PFSK-1 (cell line): ENCODE measurements around the gene ANXA2.

Experiments
- FOXP2 ChIP-seq: optimal IDR thresholded peaks from 2 replicates; pipeline ENCODE3; 2011; ENCODE audit warnings: borderline replicate concordance, control low read depth, inconsistent platforms; ENCODE audit not compliant: insufficient read depth; ENCODE audit errors: extremely low read length, extremely low read depth
- POLR2AphosphoS5 ChIP-seq: IDR thresholded peaks from 2 replicates; pipeline ENCODE4 v1.6.1; 2012; ENCODE audit warnings: low read depth, mild to moderate bottlenecking, control low read depth, low read length, moderate library complexity
- SIN3A ChIP-seq: IDR thresholded peaks from 2 replicates; pipeline ENCODE4 v1.6.1; 2012; ENCODE audit warnings: mild to moderate bottlenecking, low read length, moderate library complexity, borderline replicate concordance; ENCODE audit not compliant: insufficient read depth
- TAF1 ChIP-seq: IDR thresholded peaks from 2 replicates; pipeline ENCODE4 v1.6.1; 2012; ENCODE audit warnings: low read length, control low read depth, borderline replicate concordance; ENCODE audit not compliant: insufficient read depth
- TF ChIP-seq, protein P1 (sequence below), 2 experiments: IDR thresholded peaks; 2 replicates each; pipeline versions ENCODE4 v1.6.1 to v1.8.0; 2011 to 2012; ENCODE audit warnings: low read depth in 2 of 2, low read length in 2 of 2, control low read depth in 1 of 2, inconsistent platforms in 1 of 2, mild to moderate bottlenecking in 1 of 2, moderate library complexity in 1 of 2; ENCODE audit not compliant: insufficient read depth in 1 of 2

ANXA2 gene

DNA sequence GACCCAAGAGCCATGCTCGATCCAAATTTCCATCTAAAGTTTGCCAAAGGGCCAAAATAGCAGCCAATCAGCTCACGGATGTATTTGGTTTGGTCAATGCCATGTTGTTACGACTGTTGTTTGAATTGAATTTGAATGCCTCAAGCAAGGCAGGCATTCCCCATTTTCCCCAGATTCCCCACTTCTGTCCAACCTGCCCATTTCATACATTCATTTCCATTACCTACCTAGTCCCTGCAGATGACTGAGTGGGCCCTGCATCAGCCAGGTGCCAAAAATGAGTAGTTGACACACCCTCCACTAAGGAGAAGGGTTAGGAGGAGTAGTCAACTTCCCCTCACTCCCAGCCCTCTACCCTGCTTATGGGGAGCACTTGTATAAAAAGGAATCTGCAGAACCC is 51.7 kb downstream of the ANXA2 start:
- TF ChIP-seq SIN3A (no peak), FOXP2 (no peak), POLR2AphosphoS5 (no peak), TAF1 (no peak)
- TF ChIP-seq, protein P1, sequence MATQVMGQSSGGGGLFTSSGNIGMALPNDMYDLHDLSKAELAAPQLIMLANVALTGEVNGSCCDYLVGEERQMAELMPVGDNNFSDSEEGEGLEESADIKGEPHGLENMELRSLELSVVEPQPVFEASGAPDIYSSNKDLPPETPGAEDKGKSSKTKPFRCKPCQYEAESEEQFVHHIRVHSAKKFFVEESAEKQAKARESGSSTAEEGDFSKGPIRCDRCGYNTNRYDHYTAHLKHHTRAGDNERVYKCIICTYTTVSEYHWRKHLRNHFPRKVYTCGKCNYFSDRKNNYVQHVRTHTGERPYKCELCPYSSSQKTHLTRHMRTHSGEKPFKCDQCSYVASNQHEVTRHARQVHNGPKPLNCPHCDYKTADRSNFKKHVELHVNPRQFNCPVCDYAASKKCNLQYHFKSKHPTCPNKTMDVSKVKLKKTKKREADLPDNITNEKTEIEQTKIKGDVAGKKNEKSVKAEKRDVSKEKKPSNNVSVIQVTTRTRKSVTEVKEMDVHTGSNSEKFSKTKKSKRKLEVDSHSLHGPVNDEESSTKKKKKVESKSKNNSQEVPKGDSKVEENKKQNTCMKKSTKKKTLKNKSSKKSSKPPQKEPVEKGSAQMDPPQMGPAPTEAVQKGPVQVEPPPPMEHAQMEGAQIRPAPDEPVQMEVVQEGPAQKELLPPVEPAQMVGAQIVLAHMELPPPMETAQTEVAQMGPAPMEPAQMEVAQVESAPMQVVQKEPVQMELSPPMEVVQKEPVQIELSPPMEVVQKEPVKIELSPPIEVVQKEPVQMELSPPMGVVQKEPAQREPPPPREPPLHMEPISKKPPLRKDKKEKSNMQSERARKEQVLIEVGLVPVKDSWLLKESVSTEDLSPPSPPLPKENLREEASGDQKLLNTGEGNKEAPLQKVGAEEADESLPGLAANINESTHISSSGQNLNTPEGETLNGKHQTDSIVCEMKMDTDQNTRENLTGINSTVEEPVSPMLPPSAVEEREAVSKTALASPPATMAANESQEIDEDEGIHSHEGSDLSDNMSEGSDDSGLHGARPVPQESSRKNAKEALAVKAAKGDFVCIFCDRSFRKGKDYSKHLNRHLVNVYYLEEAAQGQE (IDR thresholded peaks at IDR 0.05; ENCODE audit: insufficient read depth in 1 of 2, low read depth in 2 of 2, low read length in 2 of 2): no peak

DNA sequence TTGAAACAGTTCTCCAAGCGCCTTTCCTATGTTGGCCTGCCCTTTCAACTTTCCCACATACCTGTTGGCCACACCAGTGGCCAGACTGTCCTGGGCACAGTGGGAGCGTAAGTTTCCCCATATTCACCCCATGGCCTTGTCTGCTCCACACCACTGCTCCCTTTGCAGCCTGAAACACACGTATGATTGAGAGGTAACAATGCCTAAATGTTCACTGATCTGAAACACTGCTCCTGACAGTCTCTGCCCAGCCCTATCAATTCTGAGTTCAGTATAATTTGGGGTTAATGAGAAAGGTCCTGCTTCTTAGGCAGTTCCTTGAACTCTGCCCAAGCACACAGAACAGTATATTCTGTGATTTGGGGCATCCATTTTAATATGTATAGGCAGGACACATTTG is 52.2 kb downstream of the ANXA2 start:
- no peak for TF ChIP-seq FOXP2
- TF ChIP-seq, protein P1 (IDR thresholded peaks at IDR 0.05; ENCODE audit: insufficient read depth in 1 of 2, low read depth in 2 of 2, low read length in 2 of 2): no peak
- peak; percentile 53 for TF ChIP-seq POLR2AphosphoS5
- TF ChIP-seq SIN3A: no peak
- no peak for TF ChIP-seq TAF1

DNA sequence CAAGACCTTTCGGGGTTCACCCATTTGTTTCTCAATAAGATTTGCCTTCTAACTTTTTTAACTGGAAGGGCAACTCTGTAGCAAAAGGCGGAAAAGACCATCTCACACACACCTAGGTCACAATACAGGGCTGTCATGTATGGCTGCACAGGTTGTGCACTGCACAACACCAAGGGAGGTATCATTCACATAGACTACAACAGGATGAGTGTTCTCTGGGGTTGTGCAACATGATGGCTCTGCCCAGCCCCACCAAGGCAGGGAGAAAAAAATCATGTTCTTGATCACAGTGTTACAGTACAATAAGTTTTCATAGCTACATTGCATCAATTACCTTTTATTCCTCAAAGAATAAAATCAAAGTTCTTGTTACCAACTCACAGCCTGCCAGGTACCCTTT is 52.8 kb downstream of the ANXA2 start:
- TF ChIP-seq SIN3A (no peak), POLR2AphosphoS5 (no peak), TAF1 (no peak), FOXP2 (no peak)
- TF ChIP-seq, protein P1 (IDR thresholded peaks at IDR 0.05; ENCODE audit: insufficient read depth in 1 of 2, low read depth in 2 of 2, low read length in 2 of 2): no peak

DNA sequence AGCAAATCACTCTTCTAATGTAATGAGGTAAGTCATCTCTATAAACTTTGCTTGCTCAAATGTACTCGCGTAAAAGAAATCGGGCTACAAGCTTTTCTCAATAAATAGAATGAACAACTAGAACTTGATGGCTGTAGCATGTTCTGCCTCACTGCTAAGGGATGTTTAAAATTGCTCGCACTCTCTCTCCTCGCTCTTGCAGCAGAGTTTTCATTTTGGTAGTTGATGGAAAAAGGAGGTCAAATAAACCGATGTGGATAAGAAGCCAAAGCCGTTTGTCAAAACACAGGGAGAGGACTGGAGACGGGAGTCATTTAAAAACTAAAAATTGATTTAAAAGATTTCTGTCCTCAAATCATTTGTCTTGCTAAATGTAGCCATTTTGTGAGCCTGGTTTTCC is 53.3 kb downstream of the ANXA2 start:
- TF ChIP-seq POLR2AphosphoS5: no peak
- TF ChIP-seq, protein P1 (IDR thresholded peaks at IDR 0.05; ENCODE audit: insufficient read depth in 1 of 2, low read depth in 2 of 2, low read length in 2 of 2): no peak

DNA sequence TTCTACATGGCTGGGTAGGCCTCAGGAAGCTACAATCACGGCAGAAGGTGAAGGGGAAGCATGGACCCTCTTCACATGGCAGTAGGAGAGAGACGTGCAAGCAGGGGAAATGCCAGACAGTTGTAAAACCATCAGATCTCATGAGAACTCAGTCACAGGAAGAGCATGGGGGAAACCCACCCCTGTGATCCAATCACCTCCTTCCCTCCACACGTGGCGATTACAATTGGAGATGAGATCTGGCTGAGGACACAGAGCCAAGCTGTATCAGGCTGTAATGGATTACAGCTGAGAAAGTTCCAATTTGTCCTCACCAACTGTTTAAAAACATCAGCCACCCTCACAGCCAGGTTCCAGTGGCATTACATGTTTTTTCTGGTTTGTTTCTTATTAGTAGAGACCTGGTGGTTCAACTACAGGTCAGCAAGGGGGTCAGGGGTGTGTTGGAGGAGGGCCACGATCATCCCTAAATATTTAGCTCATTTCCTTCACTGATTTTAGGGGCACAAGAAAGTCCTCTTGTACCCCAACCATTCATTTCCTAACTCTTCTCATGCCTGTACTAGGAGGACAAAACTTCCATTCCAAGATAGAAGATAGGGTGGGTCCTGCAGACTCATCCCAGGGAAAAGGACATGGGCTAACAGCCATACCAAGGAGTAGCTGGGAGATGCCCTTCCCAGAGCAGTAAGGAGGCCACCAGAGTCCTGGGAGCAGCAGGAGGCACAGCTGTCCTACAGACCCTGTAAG is 54.4 kb downstream of the ANXA2 start:
- TF ChIP-seq FOXP2: no peak
- no peak for TF ChIP-seq POLR2AphosphoS5
- TF ChIP-seq SIN3A: no peak
- no peak for TF ChIP-seq TAF1
- TF ChIP-seq, protein P1 (IDR thresholded peaks at IDR 0.05; ENCODE audit: insufficient read depth in 1 of 2, low read depth in 2 of 2, low read length in 2 of 2): no peak
